Right forelimb (tissue), 1 donor: ENCODE results near the gene UNC119B.

Experiments used
- DNase-seq: peaks from one replicate; pipeline ENCODE4 v3.0.0-alpha.2; 2018

UNC119B gene

DNA sequence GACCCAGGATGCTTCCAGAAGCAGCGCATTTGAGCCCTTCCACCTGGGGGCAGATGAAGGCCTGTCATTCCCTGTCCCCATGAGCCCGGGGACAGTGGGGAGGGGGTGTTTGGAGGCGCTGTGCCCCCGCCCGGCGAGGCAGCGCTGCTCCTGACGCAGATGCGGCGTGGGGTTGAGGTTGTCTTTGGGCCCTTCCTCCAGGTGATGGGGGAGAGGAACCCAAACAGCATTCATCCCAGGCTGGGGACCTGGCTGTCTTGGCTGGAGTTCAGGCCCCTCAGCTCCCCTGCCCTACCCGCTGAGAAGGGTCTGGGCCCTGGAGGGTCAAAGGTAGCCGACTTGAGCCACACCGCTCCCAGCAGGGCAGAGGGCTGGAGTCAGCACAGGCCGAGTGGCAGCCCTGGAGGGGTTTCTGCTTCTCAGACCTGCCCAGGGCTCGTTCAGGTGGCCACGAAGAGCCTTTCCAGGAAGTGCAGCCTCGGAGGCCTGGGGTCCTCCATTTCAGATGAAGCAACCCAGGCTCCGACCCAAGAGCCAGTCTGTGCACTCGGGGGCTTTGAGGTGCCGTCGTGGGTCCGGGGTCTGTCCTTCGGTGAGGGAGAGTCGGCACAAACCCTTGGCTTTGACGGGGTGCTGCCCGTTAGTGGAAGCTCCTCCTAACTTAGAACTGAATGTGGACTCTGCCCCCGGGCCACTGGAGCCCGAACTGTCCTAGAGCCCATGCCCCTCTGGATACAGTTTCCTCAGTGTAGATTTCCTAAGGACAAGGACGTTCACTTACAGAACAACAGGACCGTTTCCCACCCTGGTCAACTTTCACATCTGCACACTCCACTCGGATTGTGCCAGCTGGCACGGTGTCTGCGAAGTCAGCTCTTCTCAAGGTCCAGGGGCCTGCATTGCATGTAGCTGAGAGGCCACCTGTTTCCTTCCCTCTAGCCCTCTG, 31.5 kb downstream of the UNC119B start:
- peak; percentile 61 for DNase-seq

DNA sequence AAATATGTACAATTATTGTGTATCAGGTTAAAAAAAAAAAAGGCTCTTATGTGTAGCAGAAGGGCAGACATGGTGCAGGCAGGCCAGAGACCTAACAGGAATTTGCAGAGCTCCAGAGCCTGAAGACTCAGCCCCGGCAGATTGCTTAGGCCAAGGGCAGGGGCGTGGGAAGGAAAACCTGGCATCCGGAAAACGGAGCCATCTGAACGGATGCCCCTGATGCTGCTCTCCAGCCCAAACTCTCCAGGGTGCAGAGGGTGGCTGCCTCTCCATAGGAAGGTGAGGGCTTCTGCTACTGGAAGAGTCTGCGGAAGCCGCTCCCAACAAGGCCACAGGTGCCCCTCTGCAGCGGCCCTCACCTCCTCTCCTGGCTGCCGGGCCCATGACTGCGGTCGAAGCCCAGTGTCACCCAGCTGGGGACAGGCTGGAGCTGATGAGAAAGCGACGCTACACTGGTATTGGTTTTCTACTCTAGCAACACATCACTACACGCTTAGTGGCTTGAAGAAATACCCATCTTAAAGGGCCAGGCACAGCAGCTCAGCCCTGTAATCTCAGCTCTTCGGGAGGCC, 34.8 kb downstream of the UNC119B start:
- DNase-seq, result no peak

DNA sequence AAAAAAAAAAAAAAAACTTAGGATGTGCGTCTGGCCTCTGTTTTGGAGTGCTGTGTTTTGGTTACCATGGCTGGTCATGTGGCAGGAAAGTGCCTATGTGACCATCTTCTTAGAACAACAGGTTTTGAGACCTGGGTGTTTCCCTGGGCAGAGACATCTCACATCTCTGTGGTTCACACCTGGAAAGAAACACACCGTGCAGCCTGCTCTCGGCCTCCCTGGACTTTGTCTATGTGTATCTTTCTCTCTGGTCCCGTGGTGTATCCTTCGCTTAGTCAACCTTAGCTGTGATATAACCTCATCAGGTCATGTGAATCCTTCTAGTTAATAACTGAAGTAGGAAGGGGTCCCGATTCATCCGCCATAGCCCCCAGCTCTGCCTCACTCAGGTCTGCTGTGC, 38.0 kb downstream of the UNC119B start:
- DNase-seq, result no peak

- no peak for DNase-seq
Measured at GRCh38 chr12:120749256-120749655, 39.0 kb downstream of the UNC119B start.

DNA sequence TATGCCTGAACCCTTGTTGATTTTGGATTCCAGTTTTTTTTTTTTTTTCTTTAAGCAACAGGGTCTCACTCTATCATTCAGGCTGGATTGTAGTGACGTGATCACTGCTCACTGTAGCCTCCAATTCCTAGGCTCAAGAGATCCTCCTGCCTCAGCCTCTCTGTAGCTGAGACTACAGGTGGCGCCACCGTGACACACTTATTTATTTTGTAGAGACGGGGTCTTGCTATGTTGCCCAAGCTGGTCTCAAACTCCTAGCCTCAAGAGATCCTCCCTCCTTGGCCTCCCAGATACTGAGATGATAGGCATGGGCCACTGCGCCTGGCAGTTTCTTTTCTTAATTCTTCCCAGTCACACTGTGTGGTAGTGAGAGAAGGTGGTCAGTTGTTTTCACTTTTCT, 40.5 kb downstream of the UNC119B start:
- no peak for DNase-seq

- no peak for DNase-seq
Measured at GRCh38 chr12:120751389-120751788, 41.1 kb downstream of the UNC119B start.

GRCh38 chr12:120754792-120755191, 44.5 kb downstream of the UNC119B start:
- DNase-seq, result no peak

GRCh38 chr12:120755269-120755668, 45.0 kb downstream of the UNC119B start:
- DNase-seq, result no peak

GRCh38 chr12:120757226-120757742, 47.0 kb downstream of the UNC119B start:
- DNase-seq, result no peak

- no peak for DNase-seq
Measured at GRCh38 chr12:120757949-120758348, 47.7 kb downstream of the UNC119B start.

DNA sequence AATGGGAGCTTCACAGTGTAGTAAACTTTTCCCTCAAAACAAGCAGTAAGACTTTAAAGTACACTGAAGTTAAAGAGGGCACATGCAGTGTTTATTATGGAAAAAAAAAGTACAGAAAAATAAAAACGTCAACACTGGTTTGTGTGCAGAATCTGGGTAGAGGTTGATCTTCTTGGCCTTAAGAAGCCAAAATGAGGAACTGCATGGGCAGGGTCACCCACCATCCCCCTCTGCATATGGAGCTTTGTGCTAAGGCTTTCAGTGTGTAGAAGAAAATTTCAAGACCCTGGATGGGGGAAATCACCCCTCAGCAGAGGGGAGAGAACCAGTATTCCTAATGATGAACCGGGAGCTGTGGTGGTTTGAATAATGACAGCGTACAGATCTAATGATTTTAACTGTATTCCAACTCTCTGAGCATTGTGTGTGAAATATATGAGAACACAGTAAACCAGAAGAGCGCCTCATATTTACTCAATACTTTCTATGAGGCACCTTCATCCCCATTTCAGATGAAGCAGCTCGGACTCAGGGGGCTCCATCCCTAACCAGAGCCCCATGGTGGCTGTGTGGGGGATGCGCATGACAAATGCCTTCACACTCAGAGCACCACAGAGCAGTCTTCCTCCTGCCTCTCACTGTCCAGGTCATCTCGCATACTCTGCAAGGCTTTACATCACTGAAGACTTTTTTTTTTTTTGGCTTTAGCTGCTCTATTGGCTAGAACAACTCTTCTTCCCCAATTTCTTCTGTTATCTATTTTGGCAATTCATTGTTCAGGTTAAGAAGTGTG, 48.7 kb downstream of the UNC119B start:
- DNase-seq, result no peak

DNA sequence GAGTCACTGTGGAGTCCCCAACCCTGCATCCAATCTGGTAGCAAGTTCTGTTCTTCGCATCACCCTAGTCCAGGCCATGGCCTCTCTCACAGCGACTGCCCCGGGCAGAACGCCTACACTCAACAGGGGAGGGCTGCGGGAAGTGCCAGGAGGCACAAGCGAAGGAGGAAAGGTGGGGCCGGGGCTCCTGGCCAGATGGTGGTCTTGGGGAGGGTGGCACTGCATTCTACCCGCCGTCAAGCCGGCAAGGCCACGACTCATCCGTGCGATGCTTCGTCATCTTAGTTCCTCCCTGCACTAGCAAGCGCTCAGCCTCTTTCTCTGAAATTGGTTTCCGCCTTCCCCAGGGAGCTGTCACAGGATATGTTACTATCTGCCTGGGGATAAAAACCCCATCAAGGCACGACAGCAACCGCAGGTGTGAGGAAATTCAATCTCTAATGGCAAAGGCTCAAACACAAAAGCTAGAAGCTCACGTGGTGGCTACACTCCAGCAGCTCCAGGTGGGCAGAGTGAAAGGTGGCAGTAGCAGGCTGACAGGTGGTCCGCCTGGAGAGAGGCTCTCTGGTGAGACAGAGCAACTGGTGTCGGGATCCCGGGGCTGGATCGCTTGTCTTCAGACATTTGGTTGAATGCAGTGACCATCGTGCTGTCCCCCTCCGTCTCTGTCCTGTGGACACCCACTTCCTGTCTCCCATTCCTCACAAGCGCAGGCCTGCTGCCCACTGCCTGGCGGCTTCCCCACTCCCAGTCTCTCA, 49.5 kb downstream of the UNC119B start:
- no peak for DNase-seq

- no peak for DNase-seq
Measured at GRCh38 chr12:120760349-120761254, 50.3 kb downstream of the UNC119B start.

DNA sequence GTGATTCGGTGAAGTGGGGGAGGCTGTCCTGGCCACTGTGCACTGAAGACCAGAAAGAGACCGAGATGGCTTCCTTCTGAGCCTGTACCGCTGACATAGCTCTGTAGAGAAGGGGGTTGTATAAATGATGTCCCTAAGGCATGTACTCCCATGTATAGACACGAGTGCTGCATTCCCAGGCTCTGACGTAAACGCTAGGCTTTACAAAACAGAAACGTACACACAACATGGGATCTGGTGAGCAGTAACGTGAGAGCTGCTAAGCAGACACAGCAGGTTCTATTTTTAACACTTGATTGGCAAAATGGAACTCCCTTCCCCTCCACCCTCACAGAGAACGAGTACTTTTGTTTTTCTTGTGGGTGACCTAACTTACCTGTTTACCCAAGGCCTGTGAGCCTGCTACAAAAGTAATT, 51.3 kb downstream of the UNC119B start:
- DNase-seq, result peak; percentile 71

GRCh38 chr12:120762086-120762485, 51.8 kb downstream of the UNC119B start:
- no peak for DNase-seq

DNA sequence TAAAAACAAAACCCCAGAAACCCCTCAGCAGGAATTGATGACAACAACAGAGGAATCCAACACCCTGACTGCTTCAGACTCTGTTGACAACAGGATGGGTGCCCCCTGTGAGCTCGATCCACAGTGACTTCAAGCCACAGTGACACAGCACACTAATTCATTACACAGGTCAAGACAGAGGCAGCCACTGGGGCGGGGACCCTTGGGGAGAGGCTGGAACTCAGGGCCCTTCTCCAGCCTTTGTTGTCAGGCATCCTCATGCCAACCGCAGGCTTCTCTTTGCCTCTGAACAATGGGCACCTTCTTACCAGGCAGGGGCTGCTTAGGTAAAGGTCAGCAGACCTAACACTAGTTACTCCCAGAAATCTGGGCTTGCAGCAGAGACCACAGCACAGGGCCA, 53.0 kb downstream of the UNC119B start:
- DNase-seq, result no peak

DNA sequence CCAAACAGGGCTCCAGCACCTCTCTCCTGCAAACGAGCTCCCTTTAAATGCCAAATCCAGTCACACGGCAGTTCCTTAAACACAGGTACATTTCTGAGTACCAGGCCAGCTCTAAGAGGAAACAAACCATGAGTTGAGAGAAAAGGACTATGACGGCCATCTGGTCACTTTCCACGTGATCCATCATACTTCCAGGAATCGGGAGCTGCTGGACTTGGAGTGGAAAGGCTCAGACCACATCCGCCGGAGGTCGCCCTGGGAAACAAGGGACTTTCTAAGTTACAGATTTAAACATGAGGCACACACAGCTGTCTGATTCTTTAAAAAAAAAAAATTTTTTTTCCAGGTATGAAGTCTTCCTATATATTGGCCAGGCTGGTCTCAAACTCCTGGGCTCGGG, 54.6 kb downstream of the UNC119B start:
- DNase-seq, result no peak

DNA sequence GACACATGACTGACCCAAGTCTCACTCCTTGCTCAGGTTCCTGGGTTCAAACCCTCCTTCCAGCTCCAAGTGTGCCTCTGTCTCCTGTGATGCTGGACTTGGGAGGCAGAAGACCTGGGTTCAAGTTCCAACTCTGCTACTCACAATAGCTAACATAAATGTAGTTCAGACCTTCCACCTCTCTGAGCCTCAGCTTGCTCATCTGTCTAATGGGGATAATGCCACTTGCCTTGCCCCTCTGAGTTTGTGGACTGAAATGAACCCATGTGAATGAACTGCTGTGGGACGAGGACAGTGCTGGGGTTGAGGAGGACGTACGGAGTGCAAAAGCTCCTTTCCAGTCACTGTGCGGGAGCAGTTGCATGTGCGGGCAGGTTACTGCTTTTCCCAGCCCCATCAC, 56.3 kb downstream of the UNC119B start:
- no peak for DNase-seq

- no peak for DNase-seq
Measured at GRCh38 chr12:120767071-120768024, 57.1 kb downstream of the UNC119B start.

- no peak for DNase-seq
Measured at GRCh38 chr12:120771097-120771496, 60.8 kb downstream of the UNC119B start.
